Stomach smooth muscle (tissue), 2 donors: Measurements from ENCODE around the gene ADCY9.
A peak's percentile ranks its signal among the peaks of the same experiment; 100 is the strongest.
"Not testable (repeated sequence)": the region's sequence is repeated elsewhere in the genome, so short reads cannot be mapped to it uniquely, and the experiment has no call there.

ENCODE experiments used
- H3K27ac ChIP-seq: one replicate; pipeline ENCODE4 v1.7.0; 2013; ENCODE audit warnings: mild to moderate bottlenecking, low read length, inconsistent platforms
- H3K27me3 ChIP-seq, 2 donors: one replicate each; pipeline ENCODE4 v1.7.0; 2013; ENCODE audit warnings: low read length in 2 of 2; ENCODE audit not compliant: insufficient read depth in 2 of 2, control insufficient read depth in 1 of 2
- H3K36me3 ChIP-seq, 2 donors: one replicate each; pipeline ENCODE4 v1.7.0; 2013; ENCODE audit warnings: low read length in 2 of 2; ENCODE audit not compliant: control insufficient read depth in 2 of 2, insufficient read depth in 2 of 2
- H3K4me1 ChIP-seq: one replicate; pipeline ENCODE4 v1.7.0; 2013; ENCODE audit warnings: low read length; ENCODE audit not compliant: control insufficient read depth, insufficient read depth
- H3K4me3 ChIP-seq, 2 donors: one replicate each; pipeline ENCODE4 v1.7.0; 2013; ENCODE audit warnings: low read length in 2 of 2
- H3K9ac ChIP-seq, 2 donors: one replicate each; pipeline ENCODE4 v1.7.0; 2013; ENCODE audit warnings: low read length in 2 of 2, mild to moderate bottlenecking in 1 of 2
- H3K9me3 ChIP-seq, 2 donors: one replicate each; pipeline ENCODE4 v1.7.0; 2013; ENCODE audit warnings: low read length in 2 of 2; ENCODE audit not compliant: control insufficient read depth in 2 of 2
- donor health status: healthy.
- donor health status: Pancreatic carcinoma.

ADCY9 gene

DNA sequence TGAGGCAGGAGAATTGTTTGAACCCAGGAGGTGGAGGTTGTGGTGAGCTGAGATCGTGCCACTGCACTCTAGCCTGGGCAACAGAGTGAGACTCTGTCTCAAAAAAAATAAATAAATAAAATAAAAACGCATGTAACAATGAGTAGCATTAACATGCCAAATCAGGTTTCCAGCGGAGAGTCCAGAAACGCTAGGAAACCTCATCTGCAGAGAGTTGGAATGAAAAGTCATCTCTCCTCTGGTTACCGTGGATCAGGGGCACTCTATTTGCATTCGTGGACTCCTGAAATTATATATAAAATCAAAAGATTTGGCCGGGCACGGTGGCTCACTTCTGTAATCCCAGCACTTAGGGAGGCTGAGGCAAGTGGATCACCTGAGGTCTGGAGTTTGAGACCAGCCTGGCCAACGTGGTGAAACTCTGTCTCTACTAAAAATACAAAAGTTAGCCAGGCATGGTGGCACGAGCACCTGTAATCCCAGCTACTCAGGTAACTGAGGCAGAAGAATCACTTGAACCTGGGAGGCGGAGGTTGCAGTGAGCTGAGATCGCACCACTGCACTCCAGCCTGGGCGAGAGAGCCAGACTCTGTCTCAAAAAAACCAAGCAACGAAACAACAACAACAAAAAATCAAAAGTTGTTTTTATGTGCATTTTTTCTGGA lies 156.2 kb downstream of the ADCY9 start:
- not testable (repeated sequence) for H3K4me1 ChIP-seq, H3K9me3 ChIP-seq, H3K27me3 ChIP-seq, H3K36me3 ChIP-seq
- H3K27ac ChIP-seq, result peak overlapping the region; percentile 55
- H3K4me3 ChIP-seq, result peak overlapping the region; percentile 74 to 84
- peak overlapping the region; percentile 42 to 66 for H3K9ac ChIP-seq

DNA sequence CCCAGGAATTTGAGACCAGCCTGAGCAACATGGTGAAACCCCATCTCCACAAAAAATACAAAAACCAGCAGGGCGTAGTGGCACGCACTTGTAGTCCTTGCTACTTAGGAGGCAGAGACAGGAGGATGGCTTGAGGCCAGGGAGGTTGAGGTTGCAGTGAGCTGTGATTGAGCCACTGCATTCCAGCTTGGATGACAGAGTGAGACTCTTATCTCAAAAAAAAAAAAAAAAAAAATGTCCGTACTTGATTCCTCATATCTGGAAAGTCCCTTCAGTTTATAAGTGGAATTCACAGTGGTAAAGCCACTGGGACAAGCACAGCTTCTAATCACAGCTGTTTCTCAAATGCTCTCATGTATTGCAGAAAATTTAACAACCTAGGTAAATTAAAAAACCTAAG lies 157.1 kb downstream of the ADCY9 start:
- Histone ChIP-seq H3K9ac (no peak overlapping the region), H3K4me1 (peaks cover 5% of the 10 kb centered on the region), H3K36me3 (no peaks in the 10 kb centered on the region), H3K9me3 (no peaks in the 10 kb centered on the region), H3K4me3 (no peak overlapping the region), H3K27me3 (peaks cover 0 to 2% of the 10 kb centered on the region in 2 donors), H3K27ac (no peak overlapping the region)

DNA sequence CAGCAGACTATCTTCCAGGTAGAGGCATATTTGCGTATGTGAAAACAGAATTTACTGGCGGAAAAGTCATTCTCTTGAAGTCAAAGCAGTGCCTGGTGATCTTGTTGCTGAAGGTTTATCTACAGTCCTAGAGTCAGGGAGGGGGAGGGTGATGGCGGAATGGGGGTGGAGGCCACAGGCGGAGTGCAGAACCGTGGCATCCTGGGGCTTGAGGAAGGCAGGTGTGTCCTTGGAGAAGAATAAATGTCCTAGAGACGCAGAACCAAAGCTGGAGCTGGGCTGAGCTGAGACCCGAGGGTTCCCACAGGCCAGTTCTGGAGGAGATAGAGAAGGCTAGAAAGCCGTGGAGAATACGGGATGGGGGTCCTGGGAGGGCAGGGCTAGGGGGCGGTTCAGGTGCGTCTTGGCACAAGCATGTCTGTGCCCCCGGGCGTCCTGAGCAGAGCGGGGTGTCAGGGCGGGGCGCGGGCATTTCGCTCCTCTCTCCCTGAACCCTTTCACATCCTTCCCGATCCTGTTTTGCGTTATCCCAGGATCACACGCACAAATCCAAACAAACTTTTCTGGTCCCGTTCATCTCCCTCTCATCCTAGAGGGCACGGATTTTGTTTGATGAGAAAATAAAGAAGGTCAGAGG lies 158.8 kb downstream of the ADCY9 start:
- H3K27ac ChIP-seq, result no peak overlapping the region
- peaks cover 8% of the 10 kb centered on the region for H3K4me1 ChIP-seq
- no peaks in the 10 kb centered on the region for H3K9me3 ChIP-seq
- H3K36me3 ChIP-seq, result no peaks in the 10 kb centered on the region
- peaks cover 0 to 2% of the 10 kb centered on the region in 2 donors for H3K27me3 ChIP-seq
- H3K4me3 ChIP-seq, result no peak overlapping the region
- no peak overlapping the region for H3K9ac ChIP-seq

DNA sequence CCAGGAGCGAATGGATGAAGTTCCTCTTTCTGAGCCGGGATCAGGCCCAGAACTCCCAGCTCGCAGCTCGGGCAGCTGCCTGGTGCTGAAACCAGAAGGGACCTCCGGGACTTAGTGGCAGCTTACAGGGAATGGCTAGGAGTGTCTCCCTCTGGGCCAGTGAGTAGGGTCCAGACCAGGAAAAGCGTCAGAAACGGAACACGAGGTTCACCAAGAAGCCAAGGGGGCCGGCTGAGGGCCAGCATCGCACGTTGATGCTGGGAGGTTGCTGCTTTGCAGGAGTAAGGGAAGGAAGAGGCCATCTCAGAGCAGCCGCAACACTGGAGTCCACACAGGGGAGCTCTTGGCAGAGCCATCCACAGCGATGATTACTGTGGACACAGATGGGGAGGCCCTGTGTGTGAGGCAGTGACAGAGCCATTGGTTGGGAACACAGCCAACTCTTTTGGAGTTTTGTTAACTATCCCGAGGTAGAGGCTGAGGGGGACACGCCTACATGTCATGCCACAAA lies 161.8 kb downstream of the ADCY9 start:
- H3K4me1 ChIP-seq, result peaks cover 17% of the 10 kb centered on the region
- no peak overlapping the region for H3K4me3 ChIP-seq
- H3K36me3 ChIP-seq, result no peaks in the 10 kb centered on the region
- peaks cover 0 to 2% of the 10 kb centered on the region in 2 donors for H3K27me3 ChIP-seq
- H3K9me3 ChIP-seq, result no peaks in the 10 kb centered on the region
- no peak overlapping the region for H3K27ac ChIP-seq
- H3K9ac ChIP-seq, result no peak overlapping the region

DNA sequence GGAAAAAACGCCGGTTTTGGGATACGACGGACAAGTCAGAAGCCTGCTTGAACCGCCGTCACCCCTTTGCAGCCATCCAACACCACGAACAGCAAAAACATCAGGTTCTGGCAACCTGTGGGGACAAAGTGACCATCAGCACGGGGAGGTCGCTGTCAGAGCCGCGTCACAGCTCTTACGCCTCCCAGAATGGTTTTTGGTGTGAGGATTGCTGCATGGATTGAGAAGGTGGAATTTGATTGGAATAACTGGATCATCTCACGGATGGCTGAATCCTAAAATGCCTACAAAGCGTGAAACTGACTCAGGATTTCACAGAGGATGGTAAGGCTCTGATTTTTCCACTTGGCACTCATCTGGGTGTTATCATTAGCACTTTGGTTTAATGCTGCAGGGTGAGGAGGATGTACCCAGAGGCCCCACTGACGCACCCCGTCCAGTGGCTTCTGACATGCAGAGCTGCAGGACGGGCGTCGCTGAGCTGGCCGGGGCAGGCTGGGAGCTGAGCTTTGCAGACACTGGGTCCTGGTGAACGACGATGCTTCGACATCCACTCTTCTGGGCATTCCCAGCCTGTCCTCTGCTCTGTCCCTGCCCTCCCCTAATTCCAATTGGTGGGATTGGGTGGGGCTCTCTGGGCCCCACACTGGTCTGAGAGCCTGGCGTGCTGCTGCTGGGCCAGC lies 162.4 kb downstream of the ADCY9 start:
- no peak overlapping the region for H3K4me3 ChIP-seq
- no peak overlapping the region for H3K9ac ChIP-seq
- no peaks in the 10 kb centered on the region for H3K9me3 ChIP-seq
- peaks cover 22% of the 10 kb centered on the region for H3K4me1 ChIP-seq
- no peak overlapping the region for H3K27ac ChIP-seq
- no peaks in the 10 kb centered on the region for H3K36me3 ChIP-seq
- peaks cover 0 to 2% of the 10 kb centered on the region in 2 donors for H3K27me3 ChIP-seq

DNA sequence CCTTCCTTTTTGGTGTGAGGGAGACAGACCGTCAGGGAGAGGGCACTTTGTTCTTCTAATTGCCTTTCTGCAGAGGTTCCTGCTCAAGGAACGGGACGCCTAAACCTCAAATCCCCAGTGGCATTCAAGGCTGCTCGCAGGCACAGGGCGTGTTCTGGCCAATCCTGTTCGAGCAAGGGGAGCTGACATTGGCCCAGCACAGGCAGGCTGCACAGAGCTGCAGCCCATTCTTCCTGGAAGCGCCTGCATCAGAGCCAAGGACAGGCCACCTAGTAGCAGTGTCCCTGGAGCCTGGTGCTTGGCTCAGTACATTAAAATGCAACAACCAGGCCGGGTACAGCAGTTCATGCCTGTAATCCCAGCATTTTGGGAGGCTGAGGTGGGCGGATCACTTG lies 163.5 kb downstream of the ADCY9 start:
- Histone ChIP-seq H3K27me3 (peaks cover 0 to 2% of the 10 kb centered on the region in 2 donors), H3K27ac (no peak overlapping the region), H3K4me1 (peaks cover 22% of the 10 kb centered on the region), H3K9ac (no peak overlapping the region), H3K36me3 (no peaks in the 10 kb centered on the region), H3K4me3 (no peak overlapping the region), H3K9me3 (no peaks in the 10 kb centered on the region)

DNA sequence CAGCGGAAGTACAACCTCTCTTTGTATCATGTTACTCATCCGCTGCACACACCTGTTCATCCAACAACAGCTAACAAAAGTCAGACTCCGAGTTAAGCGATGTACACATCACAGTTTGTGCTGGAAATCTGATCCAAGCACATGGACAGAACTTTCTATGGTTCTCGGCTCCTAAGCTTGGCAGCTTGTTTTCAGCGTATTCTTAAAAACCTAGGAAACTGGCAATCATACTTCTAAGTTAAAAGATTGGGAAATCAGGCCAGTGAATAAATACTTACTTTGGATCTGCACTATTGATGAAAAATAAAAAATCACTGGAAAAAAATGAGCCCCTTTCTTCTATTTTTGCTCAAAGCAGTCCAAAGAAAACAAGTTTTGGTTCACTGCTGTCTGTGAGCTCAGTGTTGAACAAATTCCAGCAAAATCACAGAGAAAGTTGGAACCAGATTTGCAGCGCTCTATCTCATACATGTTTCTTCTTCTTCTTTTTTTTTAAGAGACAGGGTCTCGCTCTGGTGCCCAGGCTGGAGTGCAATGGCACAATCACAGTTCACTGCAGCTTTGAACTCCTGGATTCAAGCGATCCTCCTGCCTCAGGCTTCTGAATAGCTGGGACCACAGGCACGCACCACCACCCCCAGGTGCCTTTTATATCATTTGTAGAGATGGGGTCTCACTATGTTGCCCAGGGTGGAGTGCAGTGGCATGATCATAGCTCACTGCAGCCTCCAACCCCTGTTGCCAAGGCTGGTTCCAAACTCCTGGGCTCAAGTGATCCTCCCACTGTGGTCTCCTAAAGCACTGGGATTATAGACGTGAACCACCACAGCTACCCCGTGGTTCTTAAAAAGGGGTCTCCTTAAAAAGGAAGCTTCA lies 164.1 kb downstream of the ADCY9 start:
- Histone ChIP-seq H3K9me3 (no peaks in the 10 kb centered on the region), H3K4me1 (peaks cover 22% of the 10 kb centered on the region), H3K27ac (no peak overlapping the region), H3K4me3 (no peak overlapping the region), H3K36me3 (no peaks in the 10 kb centered on the region), H3K9ac (no peak overlapping the region), H3K27me3 (peaks cover 0 to 1% of the 10 kb centered on the region in 2 donors)

DNA sequence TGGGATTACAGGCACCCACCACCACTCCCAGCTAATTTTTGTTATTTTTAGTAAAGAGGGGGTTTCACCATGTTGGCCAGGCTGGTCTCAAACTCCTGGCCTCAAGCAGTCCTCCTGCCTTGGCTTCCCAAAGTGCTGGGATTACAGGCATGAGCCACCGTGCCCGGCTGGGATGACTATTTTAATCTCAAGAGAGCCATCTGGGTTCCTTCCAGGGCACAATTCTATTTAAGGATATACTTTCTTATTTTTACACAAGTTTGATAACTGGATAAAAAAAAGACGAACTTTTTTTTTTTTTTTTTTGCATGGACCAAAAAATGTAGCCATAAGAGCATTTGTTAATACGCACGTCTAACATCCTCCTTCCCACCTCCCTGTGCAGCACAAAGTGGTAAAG lies 164.9 kb downstream of the ADCY9 start:
- not testable (repeated sequence) for H3K9me3 ChIP-seq, H3K9ac ChIP-seq, H3K27ac ChIP-seq, H3K36me3 ChIP-seq, H3K4me3 ChIP-seq, H3K27me3 ChIP-seq
- peaks cover 23% of the 10 kb centered on the region for H3K4me1 ChIP-seq

DNA sequence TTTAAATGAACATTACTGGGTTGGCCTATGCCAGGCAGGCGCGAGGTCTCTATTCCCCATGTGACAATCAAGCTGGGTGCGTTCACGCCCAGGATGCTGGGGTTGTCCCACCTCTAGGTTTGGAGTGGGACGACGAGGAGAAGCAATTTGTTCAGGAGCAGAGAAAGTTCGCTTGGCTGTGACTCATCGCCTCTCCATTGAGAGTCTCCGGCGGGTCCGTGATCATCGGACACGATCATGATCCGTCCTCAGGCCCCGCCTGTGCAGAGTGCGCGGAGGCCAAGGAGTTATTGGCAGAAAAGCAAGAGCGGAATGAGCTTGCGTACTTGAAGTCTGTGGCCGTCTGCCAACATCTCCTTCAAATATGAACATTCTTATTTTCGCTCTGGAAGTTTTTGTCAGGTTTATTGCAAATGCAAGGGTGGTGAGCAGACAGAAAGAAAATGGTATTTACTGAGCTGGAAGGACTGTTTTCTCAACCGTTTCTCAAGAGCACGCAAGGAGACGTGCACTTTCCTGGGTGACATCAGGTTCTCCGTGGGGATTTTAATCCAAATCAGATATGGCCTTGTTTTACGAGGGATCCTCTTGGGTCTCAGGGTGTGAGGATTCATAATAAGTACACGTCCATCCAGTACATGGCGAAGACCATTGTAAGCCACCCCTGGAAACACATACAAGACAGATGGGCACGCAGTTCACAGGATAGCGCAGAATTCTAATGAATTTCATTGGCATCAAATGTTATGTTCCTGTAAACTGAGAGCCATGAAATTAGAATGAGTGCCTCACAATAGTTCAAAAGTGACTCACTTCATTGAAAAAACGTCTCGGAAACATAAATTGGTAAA lies 165.7 kb downstream of the ADCY9 start:
- Histone ChIP-seq H3K36me3 (no peaks in the 10 kb centered on the region), H3K27ac (peak overlapping the region; percentile 62), H3K27me3 (no peaks in the 10 kb centered on the region), H3K9me3 (no peaks in the 10 kb centered on the region), H3K4me1 (peaks cover 30% of the 10 kb centered on the region), H3K4me3 (peak overlapping the region; percentile 32 to 59), H3K9ac (peak overlapping the region in 1 of 2 donors; percentile 55)

DNA sequence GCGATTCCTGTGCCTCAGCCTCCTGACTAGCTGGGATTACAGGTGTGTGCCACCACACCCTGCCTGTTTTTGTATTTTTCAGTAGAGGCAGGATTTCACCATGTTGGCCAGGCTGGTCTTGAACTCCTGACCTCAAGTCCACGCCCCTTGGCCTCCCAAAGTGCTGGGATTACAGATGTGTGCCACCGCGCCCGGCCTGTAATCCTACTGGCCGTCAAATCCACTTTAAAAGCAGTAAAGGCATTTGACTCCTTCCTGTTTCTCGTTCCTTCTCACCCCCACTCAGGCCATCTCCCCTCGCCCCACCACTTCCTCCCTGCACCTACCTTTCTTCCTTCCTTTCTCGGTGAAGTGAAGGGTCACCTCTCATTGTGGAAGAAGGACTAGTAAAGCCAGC lies 166.3 kb downstream of the ADCY9 start:
- peaks cover 30% of the 10 kb centered on the region for H3K4me1 ChIP-seq
- H3K9me3 ChIP-seq, result no peaks in the 10 kb centered on the region
- no peak overlapping the region for H3K9ac ChIP-seq
- no peaks in the 10 kb centered on the region for H3K36me3 ChIP-seq
- H3K4me3 ChIP-seq, result peak overlapping the region; percentile 32 to 59
- peak overlapping the region; percentile 62 for H3K27ac ChIP-seq
- no peaks in the 10 kb centered on the region for H3K27me3 ChIP-seq
